K562 (cell line): ENCODE results near the gene DEFB113. TPM values are rescaled to one million over a fixed set of nuclear protein-coding genes. Genes with fewer than 3 reads are reported as not detected.

Experiments used
- ARID1B ChIP-seq: fragments of 450-650 bp; IDR thresholded peaks from 2 replicates; pipeline ENCODE4 v1.6.1; 2016; ENCODE audit warnings: antibody characterized with exemption, mild to moderate bottlenecking, inconsistent platforms
- CHD4 ChIP-seq: fragments of 200-600 bp; sonication (generic); IDR thresholded peaks from 3 replicates; pipeline ENCODE4 v1.6.1; 2012; ENCODE audit warnings: low read depth, mild to moderate bottlenecking, mixed read lengths, low read length, inconsistent platforms; ENCODE audit not compliant: insufficient read depth, insufficient replicate concordance, poor library complexity, severe bottlenecking
- DMBX1 ChIP-seq: fragments of 250-450 bp; sonication (Bioruptor Pico); IDR thresholded peaks from 2 replicates; pipeline ENCODE4 v1.8.0; 2022; ENCODE audit warnings: inconsistent platforms, mild to moderate bottlenecking, moderate library complexity, borderline replicate concordance
- HDAC3 ChIP-seq: fragments of 450-650 bp; IDR thresholded peaks from 2 replicates; pipeline ENCODE4 v1.6.1; 2018; ENCODE audit warnings: borderline replicate concordance, mild to moderate bottlenecking, moderate library complexity; ENCODE audit not compliant: partially characterized antibody
- PURB ChIP-seq: sonication (generic); formaldehyde crosslinking; IDR thresholded peaks from 2 replicates; pipeline ENCODE4 v1.9.0; 2021; ENCODE audit warnings: low read depth, mild to moderate bottlenecking, missing genetic modification reagents
- RAD51 ChIP-seq: fragments of 450-650 bp; IDR thresholded peaks from 2 replicates; pipeline ENCODE4 v1.7.1; 2016; ENCODE audit warnings: low read depth, mild to moderate bottlenecking, borderline replicate concordance
- SRSF9 ChIP-seq: fragments of 200-400 bp; formaldehyde crosslinking; IDR thresholded peaks from 2 replicates; pipeline ENCODE4 v1.6.1; 2017; ENCODE audit warnings: low read depth, low read length, borderline replicate concordance
- ZNF263 ChIP-seq: sonication (generic); formaldehyde crosslinking; IDR thresholded peaks from 2 replicates; pipeline ENCODE4 v1.8.0; 2022; ENCODE audit warnings: mild to moderate bottlenecking, missing genetic modification reagents, borderline replicate concordance
- ZNF551 ChIP-seq: fragments of 250-450 bp; sonication (Bioruptor Pico); IDR thresholded peaks from 2 replicates; pipeline ENCODE4 v1.5.0; 2021; ENCODE audit warnings: mild to moderate bottlenecking, moderate library complexity
- ZNF695 ChIP-seq: fragments of 450-650 bp; formaldehyde crosslinking; IDR thresholded peaks from 2 replicates; pipeline ENCODE4 v1.4.0; 2020; ENCODE audit warnings: mild to moderate bottlenecking, moderate library complexity
- ZNF79 ChIP-seq: fragments of 250-450 bp; sonication (Bioruptor Pico); IDR thresholded peaks from 2 replicates; pipeline ENCODE4 v1.4.0; 2020; ENCODE audit warnings: low read depth, mild to moderate bottlenecking, moderate library complexity
- polyA plus RNA-seq, 8 experiments: library from polyadenylated mRNA; depleted of rRNA in 4 of 8; stranded (reverse) in 5 of 8; unstranded in 3 of 8; fragments of >200 nt; fragmentation: Nextera tagmentation in 2 of 8; fragmentation: Illumina TruSeq in 1 of 8; extraction: Ambion mirVana in 2 of 8; extraction: Trizol in 1 of 8; gene quantifications; 2 replicates each; pipeline versions ENCODE4 v1.2.1 to v1.2.3, GENCODE V29; 2011 to 2014; ENCODE audit warnings: inconsistent platforms in 1 of 8, missing spikeins in 1 of 8
- total RNA-seq, 7 experiments: library from RNA; depleted of rRNA in 6 of 7; stranded (reverse); fragments of >200 nt in 6 of 7; fragmentation: Illumina TruSeq in 2 of 7; extraction: Trizol in 2 of 7; gene quantifications; 2 replicates each; pipeline versions ENCODE4 v1.2.1 to v1.2.3, GENCODE V29; 2011 to 2021; ENCODE audit warnings: low replicate concordance in 1 of 7
- TF ChIP-seq, protein P1 (sequence below): fragments of 250-450 bp; sonication (Bioruptor Pico); IDR thresholded peaks from 2 replicates; pipeline ENCODE4 v1.4.0; 2020; ENCODE audit warnings: mild to moderate bottlenecking, moderate library complexity
- TF ChIP-seq, protein P2 (sequence below): fragments of 450-650 bp; IDR thresholded peaks from 2 replicates; pipeline ENCODE4 v1.6.1; 2016; ENCODE audit warnings: mild to moderate bottlenecking
- TF ChIP-seq, protein P3 (sequence below): fragments of 250-450 bp; sonication (Bioruptor Pico); IDR thresholded peaks from 2 replicates; pipeline ENCODE4 v1.5.0; 2021; ENCODE audit warnings: mild to moderate bottlenecking, moderate library complexity
- TF ChIP-seq, protein P4 (sequence below): fragments of 450-650 bp; IDR thresholded peaks from 2 replicates; pipeline ENCODE4 v1.6.1; 2014; ENCODE audit warnings: low read depth, mild to moderate bottlenecking, moderate library complexity, borderline replicate concordance
- TF ChIP-seq, protein P5 (sequence below): sonication (generic); formaldehyde crosslinking; IDR thresholded peaks from 2 replicates; pipeline ENCODE4 v1.8.0; 2022; ENCODE audit warnings: mild to moderate bottlenecking, missing genetic modification reagents

DEFB113 gene
- total and polyA plus RNA-seq, 9 of the 15 experiments (the other 6 are each of a cell fraction or from before 2014, with no cell fraction given), result not detected

DNA sequence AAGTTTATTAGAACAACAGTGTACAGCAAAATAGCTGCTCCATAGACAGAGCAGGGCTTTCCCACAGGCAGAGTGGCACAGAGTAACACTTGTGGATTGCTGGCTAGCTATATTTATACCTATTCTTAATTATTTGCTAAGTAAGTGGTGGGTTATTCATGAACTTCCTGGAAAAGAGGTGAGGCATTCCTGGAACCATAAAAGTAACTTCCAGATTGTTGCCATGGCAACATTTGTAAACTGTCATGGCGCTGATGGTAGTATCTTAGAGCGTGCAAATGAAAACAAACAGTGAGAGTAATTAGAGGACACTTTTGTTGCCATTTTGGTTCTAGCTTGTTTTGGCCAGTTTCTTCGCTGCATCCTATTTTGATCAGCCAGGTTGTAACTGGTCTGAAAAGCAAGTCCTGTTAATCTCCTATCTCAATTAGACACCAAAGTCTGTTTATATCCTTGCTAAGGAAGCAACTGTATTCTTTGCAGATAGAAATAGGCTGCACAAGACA lies 29.4 kb downstream of the DEFB113 start (continued):
- TF ChIP-seq, protein P1, sequence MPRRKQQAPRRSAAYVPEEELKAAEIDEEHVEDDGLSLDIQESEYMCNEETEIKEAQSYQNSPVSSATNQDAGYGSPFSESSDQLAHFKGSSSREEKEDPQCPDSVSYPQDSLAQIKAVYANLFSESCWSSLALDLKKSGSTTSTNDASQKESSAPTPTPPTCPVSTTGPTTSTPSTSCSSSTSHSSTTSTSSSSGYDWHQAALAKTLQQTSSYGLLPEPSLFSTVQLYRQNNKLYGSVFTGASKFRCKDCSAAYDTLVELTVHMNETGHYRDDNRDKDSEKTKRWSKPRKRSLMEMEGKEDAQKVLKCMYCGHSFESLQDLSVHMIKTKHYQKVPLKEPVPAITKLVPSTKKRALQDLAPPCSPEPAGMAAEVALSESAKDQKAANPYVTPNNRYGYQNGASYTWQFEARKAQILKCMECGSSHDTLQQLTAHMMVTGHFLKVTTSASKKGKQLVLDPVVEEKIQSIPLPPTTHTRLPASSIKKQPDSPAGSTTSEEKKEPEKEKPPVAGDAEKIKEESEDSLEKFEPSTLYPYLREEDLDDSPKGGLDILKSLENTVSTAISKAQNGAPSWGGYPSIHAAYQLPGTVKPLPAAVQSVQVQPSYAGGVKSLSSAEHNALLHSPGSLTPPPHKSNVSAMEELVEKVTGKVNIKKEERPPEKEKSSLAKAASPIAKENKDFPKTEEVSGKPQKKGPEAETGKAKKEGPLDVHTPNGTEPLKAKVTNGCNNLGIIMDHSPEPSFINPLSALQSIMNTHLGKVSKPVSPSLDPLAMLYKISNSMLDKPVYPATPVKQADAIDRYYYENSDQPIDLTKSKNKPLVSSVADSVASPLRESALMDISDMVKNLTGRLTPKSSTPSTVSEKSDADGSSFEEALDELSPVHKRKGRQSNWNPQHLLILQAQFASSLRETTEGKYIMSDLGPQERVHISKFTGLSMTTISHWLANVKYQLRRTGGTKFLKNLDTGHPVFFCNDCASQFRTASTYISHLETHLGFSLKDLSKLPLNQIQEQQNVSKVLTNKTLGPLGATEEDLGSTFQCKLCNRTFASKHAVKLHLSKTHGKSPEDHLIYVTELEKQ, result no peak
- TF ChIP-seq DMBX1 (CRISPR knock-in tag) (no peak), PURB (no peak), ARID1B (peak; percentile 85), SRSF9 (no peak), HDAC3 (peak; percentile 74), ZNF263 (CRISPR knock-in tag) (no peak), ZNF695 (CRISPR knock-in tag) (no peak), CHD4 (no peak), ZNF551 (CRISPR knock-in tag) (0 out of 2 replicates have a peak, but pooled peaks have one; percentile 30), ZNF79 (CRISPR knock-in tag) (no peak), RAD51 (no peak)
- TF ChIP-seq, protein P2, sequence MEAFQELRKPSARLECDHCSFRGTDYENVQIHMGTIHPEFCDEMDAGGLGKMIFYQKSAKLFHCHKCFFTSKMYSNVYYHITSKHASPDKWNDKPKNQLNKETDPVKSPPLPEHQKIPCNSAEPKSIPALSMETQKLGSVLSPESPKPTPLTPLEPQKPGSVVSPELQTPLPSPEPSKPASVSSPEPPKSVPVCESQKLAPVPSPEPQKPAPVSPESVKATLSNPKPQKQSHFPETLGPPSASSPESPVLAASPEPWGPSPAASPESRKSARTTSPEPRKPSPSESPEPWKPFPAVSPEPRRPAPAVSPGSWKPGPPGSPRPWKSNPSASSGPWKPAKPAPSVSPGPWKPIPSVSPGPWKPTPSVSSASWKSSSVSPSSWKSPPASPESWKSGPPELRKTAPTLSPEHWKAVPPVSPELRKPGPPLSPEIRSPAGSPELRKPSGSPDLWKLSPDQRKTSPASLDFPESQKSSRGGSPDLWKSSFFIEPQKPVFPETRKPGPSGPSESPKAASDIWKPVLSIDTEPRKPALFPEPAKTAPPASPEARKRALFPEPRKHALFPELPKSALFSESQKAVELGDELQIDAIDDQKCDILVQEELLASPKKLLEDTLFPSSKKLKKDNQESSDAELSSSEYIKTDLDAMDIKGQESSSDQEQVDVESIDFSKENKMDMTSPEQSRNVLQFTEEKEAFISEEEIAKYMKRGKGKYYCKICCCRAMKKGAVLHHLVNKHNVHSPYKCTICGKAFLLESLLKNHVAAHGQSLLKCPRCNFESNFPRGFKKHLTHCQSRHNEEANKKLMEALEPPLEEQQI, result peak; percentile 77
- TF ChIP-seq, protein P3, sequence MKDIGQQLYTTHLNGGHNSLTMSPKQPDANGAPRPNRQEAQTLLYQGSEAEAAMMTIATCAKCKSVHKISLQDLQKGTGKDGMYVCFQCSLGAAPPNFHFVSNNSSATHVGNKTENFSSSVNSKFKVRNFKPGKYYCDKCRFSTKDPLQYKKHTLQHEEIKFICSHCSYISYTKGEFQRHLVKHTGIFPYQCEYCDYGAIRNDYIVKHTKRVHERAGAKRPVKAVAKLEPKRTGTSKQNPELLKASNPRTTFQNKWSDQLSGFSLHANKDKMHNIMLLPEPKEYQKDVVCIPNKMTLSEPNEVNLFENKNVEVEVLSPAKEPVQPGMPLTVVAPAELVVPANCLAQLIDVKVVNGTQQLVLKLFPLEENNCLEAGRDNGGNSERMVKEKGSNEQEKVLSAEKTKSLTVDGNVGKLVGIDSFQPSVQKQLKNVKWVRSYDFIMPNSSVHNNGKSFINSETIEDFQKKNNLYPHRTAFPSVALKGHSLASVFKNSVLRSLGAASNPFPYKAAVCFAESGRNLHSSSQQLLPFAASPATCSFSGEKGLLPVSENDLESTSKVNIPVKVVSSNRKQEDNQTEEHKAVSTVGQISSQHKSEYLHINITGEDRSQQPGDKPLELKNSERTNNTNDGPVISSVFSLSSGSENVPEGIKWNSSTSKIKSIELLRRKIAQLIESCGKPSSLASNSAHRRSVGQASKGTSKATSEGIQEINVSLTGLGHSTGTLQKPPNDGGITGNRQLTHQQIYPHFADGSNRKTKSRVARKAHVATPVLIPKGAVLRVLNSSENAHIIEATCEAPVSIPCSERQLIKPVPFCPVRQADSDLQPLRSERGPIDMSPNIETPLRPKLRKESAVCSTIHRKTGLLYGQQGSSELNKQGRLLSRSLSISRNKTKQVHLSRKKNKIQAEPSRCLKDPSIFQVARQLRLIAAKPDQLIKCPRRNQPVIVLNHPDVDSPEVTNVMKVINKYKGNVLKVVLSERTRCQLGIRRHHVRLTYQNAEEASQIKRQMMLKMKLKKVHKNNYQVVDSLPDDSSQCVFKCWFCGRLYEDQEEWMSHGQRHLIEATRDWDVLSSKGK, result no peak
- TF ChIP-seq, protein P4, sequence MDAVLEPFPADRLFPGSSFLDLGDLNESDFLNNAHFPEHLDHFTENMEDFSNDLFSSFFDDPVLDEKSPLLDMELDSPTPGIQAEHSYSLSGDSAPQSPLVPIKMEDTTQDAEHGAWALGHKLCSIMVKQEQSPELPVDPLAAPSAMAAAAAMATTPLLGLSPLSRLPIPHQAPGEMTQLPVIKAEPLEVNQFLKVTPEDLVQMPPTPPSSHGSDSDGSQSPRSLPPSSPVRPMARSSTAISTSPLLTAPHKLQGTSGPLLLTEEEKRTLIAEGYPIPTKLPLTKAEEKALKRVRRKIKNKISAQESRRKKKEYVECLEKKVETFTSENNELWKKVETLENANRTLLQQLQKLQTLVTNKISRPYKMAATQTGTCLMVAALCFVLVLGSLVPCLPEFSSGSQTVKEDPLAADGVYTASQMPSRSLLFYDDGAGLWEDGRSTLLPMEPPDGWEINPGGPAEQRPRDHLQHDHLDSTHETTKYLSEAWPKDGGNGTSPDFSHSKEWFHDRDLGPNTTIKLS, result no peak
- TF ChIP-seq, protein P5, sequence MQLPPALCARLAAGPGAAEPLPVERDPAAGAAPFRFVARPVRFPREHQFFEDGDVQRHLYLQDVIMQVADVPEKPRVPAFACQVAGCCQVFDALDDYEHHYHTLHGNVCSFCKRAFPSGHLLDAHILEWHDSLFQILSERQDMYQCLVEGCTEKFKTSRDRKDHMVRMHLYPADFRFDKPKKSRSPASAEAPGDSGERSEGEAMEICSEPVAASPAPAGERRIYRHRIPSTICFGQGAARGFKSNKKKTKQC (CRISPR knock-in tag), result no peak
